Ishikawa (cell line): ENCODE results near the gene GALE.

Experiments
- CEBPB ChIP-seq: IDR thresholded peaks from 2 replicates; pipeline ENCODE4 v1.6.1; 2012
- CREB1 ChIP-seq: IDR thresholded peaks from 2 replicates; pipeline ENCODE4 v1.6.1; 2012; ENCODE audit warnings: low read depth
- EGR1 ChIP-seq: IDR thresholded peaks from 2 replicates; pipeline ENCODE4 v1.6.1; 2012
- EP300 ChIP-seq: IDR thresholded peaks from 2 replicates; pipeline ENCODE4 v1.6.1; 2012; ENCODE audit warnings: borderline replicate concordance
- FOXM1 ChIP-seq: IDR thresholded peaks from 2 replicates; pipeline ENCODE4 v1.6.1; 2012; ENCODE audit warnings: low read depth, borderline replicate concordance
- MAX ChIP-seq: IDR thresholded peaks from 2 replicates; pipeline ENCODE4 v1.6.1; 2012
- NFIC ChIP-seq: IDR thresholded peaks from 2 replicates; pipeline ENCODE4 v1.6.1; 2012
- RAD21 ChIP-seq: IDR thresholded peaks from 2 replicates; pipeline ENCODE4 v1.6.1; 2012; ENCODE audit warnings: low read depth
- TAF1 ChIP-seq: IDR thresholded peaks from 2 replicates; pipeline ENCODE4 v1.6.1; 2012; ENCODE audit warnings: low read depth, mild to moderate bottlenecking
- TCF12 ChIP-seq: IDR thresholded peaks from 2 replicates; pipeline ENCODE4 v1.6.1; 2012; ENCODE audit warnings: low read depth
- TEAD4 ChIP-seq: IDR thresholded peaks from 2 replicates; pipeline ENCODE4 v1.6.1; 2012
- YY1 ChIP-seq: IDR thresholded peaks from 2 replicates; pipeline ENCODE4 v1.6.1; 2012; ENCODE audit warnings: low read depth
- ZBTB7A ChIP-seq: IDR thresholded peaks from 2 replicates; pipeline ENCODE4 v1.6.1; 2012; ENCODE audit warnings: low read depth
- TF ChIP-seq, protein P1 (sequence below): IDR thresholded peaks from 2 replicates; pipeline ENCODE4 v1.6.1; 2012; ENCODE audit warnings: low read depth, mild to moderate bottlenecking
- TF ChIP-seq, protein P2 (sequence below): IDR thresholded peaks from 2 replicates; pipeline ENCODE4 v1.6.1; 2012

The GALE gene

DNA sequence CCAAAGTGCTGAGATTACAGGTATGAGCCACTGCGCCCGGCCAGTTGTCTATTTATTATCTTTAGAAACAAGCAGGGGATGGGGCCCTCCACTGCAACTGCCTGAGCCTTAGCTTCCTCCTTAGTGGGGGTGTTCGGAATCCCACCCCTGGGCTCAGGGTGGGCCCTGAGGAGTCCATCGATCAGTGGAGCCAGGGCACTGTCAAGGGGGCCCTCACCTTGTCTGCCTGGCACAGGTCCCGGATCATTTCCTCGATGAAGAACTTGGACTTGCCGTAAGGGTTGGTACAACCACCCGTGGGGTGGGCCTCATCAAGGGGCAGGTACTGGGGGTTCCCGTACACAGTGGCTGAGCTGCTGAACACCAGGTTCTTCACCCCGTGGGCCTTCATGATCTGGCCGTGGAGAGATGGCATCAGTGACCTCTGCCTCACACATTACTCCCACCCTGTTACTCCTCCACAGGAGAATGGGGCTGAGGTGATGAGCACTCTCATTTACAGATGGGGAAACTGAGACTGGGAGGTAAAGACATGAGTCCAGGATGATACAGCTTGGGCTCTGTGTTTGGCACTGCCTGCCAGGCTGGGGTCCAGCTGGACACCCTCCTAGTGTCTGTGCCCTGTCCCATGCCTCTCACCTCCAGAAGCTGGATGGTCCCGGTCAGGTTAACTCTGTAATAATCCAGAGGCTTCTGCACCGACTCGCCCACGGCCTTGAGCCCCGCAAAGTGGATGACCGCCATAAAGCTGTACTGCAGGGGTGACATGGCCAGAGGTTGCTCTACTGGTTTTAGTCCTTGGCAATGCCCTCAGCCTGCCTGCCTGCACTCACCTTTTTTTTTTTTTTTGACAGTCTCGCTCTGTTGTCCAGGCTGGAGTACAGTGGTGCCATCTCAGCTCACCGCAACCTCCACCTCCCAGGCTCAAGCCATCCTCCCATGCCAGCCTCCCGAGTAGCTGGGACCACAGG lies 2.8 kb downstream of the GALE start:
- TF ChIP-seq RAD21, result no peak
- no peak for TF ChIP-seq CEBPB
- TF ChIP-seq MAX, result no peak
- TF ChIP-seq ZBTB7A, result no peak
- TF ChIP-seq NFIC, result no peak
- TF ChIP-seq TAF1, result no peak
- TF ChIP-seq EP300, result no peak

DNA sequence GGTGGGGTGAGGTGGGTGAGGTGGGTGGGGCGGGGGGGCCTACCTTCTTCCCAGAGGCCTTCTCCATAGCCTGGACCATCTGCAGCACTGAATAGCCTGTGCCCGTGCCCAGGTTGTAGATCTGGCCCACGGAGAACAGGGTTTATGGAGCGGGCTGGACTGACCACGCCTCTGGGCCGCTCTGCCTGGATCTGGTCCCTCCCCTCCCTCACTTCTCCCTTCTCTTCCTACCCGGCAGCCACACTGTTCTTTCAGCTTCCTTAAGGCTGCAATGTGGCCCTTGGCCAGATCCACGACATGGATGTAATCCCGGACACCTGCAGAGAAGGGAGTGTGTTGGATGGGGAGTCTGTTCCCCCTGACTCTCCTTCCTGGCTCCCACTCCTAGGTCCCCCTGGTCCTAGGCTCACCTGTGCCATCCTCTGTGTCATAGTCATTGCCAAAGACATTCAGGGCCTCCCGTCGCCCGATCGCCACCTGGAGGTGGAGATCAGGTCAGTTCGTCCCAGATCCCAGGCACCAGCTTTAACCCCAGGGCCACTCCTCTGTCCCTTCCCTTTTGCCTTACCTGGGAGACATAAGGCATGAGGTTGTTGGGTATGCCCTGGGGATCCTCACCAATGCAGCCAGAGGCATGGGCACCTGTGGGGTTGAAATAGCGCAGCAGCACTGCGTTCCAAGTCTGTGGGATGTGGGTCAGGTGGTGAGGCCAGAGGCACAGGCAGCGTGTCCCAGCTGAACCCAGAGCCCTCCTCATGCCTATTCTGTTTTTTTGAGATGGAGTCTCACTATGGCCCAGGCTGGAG lies 3.9 kb downstream of the GALE start:
- no peak for TF ChIP-seq YY1
- no peak for TF ChIP-seq CREB1
- no peak for TF ChIP-seq FOXM1
- TF ChIP-seq EGR1, result no peak
- no peak for TF ChIP-seq TAF1
- TF ChIP-seq TCF12, result no peak
- no peak for TF ChIP-seq NFIC
- TF ChIP-seq TEAD4, result no peak

GRCh38 chr1:23795676-23796465 lies 4.7 kb downstream of the GALE start:
- TF ChIP-seq RAD21 (no peak), TAF1 (no peak), TCF12 (no peak), EGR1 (no peak), TEAD4 (no peak)

- no peak for TF ChIP-seq ZBTB7A
- no peak for TF ChIP-seq CEBPB
- no peak for TF ChIP-seq NFIC
- TF ChIP-seq, protein P1, sequence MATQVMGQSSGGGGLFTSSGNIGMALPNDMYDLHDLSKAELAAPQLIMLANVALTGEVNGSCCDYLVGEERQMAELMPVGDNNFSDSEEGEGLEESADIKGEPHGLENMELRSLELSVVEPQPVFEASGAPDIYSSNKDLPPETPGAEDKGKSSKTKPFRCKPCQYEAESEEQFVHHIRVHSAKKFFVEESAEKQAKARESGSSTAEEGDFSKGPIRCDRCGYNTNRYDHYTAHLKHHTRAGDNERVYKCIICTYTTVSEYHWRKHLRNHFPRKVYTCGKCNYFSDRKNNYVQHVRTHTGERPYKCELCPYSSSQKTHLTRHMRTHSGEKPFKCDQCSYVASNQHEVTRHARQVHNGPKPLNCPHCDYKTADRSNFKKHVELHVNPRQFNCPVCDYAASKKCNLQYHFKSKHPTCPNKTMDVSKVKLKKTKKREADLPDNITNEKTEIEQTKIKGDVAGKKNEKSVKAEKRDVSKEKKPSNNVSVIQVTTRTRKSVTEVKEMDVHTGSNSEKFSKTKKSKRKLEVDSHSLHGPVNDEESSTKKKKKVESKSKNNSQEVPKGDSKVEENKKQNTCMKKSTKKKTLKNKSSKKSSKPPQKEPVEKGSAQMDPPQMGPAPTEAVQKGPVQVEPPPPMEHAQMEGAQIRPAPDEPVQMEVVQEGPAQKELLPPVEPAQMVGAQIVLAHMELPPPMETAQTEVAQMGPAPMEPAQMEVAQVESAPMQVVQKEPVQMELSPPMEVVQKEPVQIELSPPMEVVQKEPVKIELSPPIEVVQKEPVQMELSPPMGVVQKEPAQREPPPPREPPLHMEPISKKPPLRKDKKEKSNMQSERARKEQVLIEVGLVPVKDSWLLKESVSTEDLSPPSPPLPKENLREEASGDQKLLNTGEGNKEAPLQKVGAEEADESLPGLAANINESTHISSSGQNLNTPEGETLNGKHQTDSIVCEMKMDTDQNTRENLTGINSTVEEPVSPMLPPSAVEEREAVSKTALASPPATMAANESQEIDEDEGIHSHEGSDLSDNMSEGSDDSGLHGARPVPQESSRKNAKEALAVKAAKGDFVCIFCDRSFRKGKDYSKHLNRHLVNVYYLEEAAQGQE, result no peak
- TF ChIP-seq RAD21, result no peak
- TF ChIP-seq EGR1, result no peak
- TF ChIP-seq YY1, result no peak
- no peak for TF ChIP-seq CREB1
- TF ChIP-seq FOXM1, result no peak
- TF ChIP-seq TAF1, result no peak
- TF ChIP-seq MAX, result no peak
- TF ChIP-seq, protein P2, sequence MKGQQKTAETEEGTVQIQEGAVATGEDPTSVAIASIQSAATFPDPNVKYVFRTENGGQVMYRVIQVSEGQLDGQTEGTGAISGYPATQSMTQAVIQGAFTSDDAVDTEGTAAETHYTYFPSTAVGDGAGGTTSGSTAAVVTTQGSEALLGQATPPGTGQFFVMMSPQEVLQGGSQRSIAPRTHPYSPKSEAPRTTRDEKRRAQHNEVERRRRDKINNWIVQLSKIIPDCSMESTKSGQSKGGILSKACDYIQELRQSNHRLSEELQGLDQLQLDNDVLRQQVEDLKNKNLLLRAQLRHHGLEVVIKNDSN, result no peak
- no peak for TF ChIP-seq EP300
- TF ChIP-seq TEAD4, result no peak
Measured at GRCh38 chr1:23793861-23794731, 6.5 kb downstream of the GALE start.

DNA sequence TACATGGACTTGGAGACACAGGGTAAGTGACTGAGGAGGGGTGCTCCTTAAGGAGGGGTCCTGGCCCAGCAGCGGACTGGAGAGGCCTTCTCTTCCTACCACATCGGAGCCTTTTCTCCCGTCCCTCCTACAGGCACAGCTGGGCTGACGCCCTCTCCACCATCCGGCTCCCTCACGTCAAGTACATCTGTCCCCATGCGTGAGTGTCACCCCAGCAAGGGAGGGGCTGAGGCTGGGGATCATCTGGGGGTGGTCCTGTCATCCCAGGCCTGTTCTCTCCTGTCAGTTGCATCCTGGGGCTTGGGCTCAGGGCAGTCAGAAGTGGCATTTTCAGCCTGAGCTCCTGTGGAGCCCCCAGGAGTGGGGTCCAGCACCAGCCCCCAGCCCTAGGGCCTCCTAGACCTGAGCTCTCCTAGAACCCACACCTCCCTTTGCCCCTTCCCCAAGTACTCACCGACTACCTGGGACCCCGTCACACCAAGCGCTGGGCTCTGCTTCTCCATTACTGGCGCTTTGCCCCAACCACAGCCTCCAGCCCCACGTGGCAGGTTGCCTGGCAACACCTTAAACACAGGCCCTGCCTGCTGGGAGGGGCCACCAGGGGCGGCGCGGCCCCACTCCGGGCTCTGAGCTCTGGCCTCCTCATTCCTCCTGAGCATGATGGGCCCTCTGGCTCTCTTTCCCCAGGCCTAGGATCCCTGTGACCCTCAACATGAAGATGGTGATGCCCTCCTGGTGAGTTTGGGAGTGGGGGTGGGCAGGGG lies 7.4 kb downstream of the GALE start:
- TF ChIP-seq FOXM1, result no peak
- TF ChIP-seq TEAD4, result no peak
- no peak for TF ChIP-seq TCF12
- TF ChIP-seq EP300, result no peak
- no peak for TF ChIP-seq EGR1
- TF ChIP-seq TAF1, result no peak
- TF ChIP-seq, protein P1, result no peak
- no peak for TF ChIP-seq YY1
- TF ChIP-seq RAD21, result no peak
- no peak for TF ChIP-seq NFIC
- TF ChIP-seq CREB1, result no peak
- no peak for TF ChIP-seq CEBPB
- 0 out of 2 replicates have a peak, but pooled peaks have one; percentile 33 for TF ChIP-seq ZBTB7A
- TF ChIP-seq MAX, result peak; percentile 49; the same call in 1 of the 2 replicates
- TF ChIP-seq, protein P2, result peak; percentile 80
